ENCODE results near the gene NLN. TPM values are rescaled to one million over a fixed set of nuclear protein-coding genes. Genes with fewer than 3 reads are reported as not detected.
"Not testable (repeated sequence)": the region's sequence is repeated elsewhere in the genome, so short reads cannot be mapped to it uniquely, and the experiment has no call there.

Gene NLN
- total and polyA plus RNA-seq, 2 of the 4 experiments (the other 2 are of a cell fraction) = 19.1 to 37.1 TPM

DNA sequence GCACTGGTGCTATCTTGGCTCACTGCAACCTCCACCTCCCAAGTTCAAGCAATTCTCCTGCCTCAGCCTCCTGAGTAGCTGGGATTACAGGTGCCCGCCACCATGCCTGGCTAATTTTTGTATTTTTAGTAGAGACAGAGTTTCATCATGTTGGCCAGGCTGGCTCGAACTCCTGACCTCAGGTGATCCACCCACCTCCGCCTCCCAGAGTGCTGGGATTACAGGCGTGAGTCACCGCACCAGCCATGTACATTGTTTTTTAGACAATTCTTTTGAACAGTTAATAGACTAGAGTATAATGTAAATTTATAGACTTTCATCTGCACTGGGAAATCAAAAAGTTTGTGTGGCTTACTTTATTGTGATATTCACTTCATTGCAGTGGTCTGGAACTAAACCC lies 85.5 kb downstream of the NLN start:
- H3K14ac ChIP-seq (replicated peaks; ENCODE audit: low read depth, low read length); H2AK9ac ChIP-seq (replicated peaks; ENCODE audit: low read depth, low read length, poor library complexity); H4K8ac ChIP-seq (ENCODE audit: low read depth in 2 of 2, low read length in 2 of 2); H3K23ac ChIP-seq (ENCODE audit: low read depth, low read length); H2BK20ac ChIP-seq (ENCODE audit: low read depth, low read length); H4K5ac ChIP-seq (ENCODE audit: low read depth, low read length); H2BK5ac ChIP-seq (ENCODE audit: low read depth, low read length, poor library complexity, severe bottlenecking); intact Hi-C loops (cut with micrococcal nuclease); H3K9me3 ChIP-seq (ENCODE audit: control insufficient read depth, insufficient read depth, low read length); H3K4ac ChIP-seq (ENCODE audit: low read depth, low read length); H3K27me3 ChIP-seq (ENCODE audit: control insufficient read depth, insufficient read depth, low read length); H3K4me3 ChIP-seq (ENCODE audit: insufficient read depth, low read depth, low read length); H4K20me1 ChIP-seq (ENCODE audit: insufficient read depth, low read length); H4K91ac ChIP-seq (ENCODE audit: insufficient read depth, low read depth, low read length); H3K9ac ChIP-seq (ENCODE audit: low read depth, low read length); H2AK5ac ChIP-seq (ENCODE audit: low read depth, low read length); POLR2A ChIA-PET (ENCODE audit: unreplicated experiment); H2AFZ ChIP-seq (replicated peaks; ENCODE audit: low read length, poor library complexity); H2BK120ac ChIP-seq (ENCODE audit: low read depth, low read length); ATAC-seq (ENCODE audit: low read depth); H3K56ac ChIP-seq (ENCODE audit: extremely low read depth, insufficient read depth, low read length); H3K4me2 ChIP-seq (ENCODE audit: low read depth, low read length); H2BK15ac ChIP-seq (ENCODE audit: low read depth, low read length); dilution Hi-C loops (cut with HindIII; ENCODE audit: low sequenced_read_pairs, unreplicated experiment); H3K36me3 ChIP-seq (ENCODE audit: control insufficient read depth, insufficient read depth, low read length); H3K27ac ChIP-seq (ENCODE audit: insufficient read depth, low read length); in situ Hi-C loops (cut with MboI; ENCODE audit: low sequenced_read_pairs); H3K18ac ChIP-seq (ENCODE audit: low read depth, low read length); DNase-seq; BruUV-seq (replicated peaks): not testable (repeated sequence)
- CTCF ChIA-PET = interaction anchor here (0.7 kb wide), 1 partner anchor 73 kb away, joined by 3 read pairs; no protein-coding TSS in a partner anchor
- WGBS, 2 experiments (ENCODE audit: extremely low coverage in 2 of 2, insufficient read length in 1 of 2) = 100% methylated on average over 1 of the region's 5 CpGs; no CpG with 5 or more reads in 1 of the 2 experiments
- Histone ChIP-seq H3K4me1 (ENCODE audit: control insufficient read depth, insufficient read depth, low read length) (peaks cover 16% of the 10 kb centered on the region), H3K9me1 (ENCODE audit: insufficient read depth, low read length) (peaks cover 11% of the 10 kb centered on the region), H3K79me1 (ENCODE audit: low read depth in 1 of 2, low read length in 2 of 2) (peaks cover 2 to 29% of the 10 kb centered on the region in 2 experiments; a peak in 3 of 4 replicates)
